GOT3 (cell line): ENCODE data around the gene SOWAHA.

Source experiments
- DNase-seq: peaks from one replicate; lab custom pipeline; 2025; ENCODE audit warnings: mixed read lengths; lab: John Stamatoyannopoulos, UW

Gene SOWAHA

GRCh38 chr5:132812781-132813598 lies at the start of gene SOWAHA:
SOWAHA (plus strand) TSS chr5:132813302; CDS start chr5:132813622, 320 bp downstream.
- no peak for DNase-seq

DNA sequence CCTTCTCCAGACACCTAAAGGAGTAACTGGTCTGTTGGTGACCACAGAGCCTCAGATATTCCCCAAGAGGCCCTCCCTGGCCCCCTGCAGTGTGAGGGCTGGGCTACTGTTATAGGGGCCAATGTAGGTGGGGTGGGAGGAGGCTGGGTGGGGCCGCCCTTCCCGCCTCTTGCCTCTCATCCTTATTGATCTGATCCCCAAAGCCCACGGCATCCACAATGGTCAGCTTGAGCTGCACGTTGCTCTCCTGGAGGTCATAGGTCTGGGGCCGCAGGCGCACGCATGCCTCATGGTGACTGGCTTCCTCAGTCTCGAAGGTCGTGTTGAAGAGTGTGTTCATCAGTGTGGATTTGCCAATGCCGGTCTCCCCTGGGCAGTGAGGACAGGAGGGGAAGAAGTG lies 49.1 kb upstream of the SOWAHA start:
- no peak for DNase-seq

DNA sequence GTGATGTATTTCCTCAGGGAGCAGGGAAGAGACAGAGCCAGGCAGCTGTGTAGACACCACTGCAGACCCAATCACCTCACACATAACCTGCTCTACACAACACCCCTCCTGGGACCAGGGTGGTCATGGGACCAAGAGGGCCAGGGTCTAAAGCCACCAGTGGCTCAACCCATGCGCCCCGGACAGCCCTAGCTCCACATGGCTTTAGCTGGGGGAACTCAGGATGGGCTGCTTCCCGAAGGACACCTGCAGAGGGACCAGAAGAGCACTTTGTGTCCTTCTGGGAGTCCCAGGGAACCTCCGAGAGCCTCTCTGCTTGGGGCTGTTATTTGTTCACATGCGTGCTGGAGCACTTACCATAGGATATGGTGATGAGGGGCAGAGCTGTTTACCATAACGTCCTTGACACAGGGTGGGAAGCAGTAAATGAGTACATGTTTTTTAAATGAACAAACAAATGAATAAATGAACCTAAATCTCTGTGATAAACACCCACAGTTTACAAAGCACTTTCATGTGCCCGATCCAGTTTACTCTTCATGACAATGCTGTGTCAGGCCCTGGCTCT lies 48.3 kb upstream of the SOWAHA start:
- DNase-seq, result no peak

DNA sequence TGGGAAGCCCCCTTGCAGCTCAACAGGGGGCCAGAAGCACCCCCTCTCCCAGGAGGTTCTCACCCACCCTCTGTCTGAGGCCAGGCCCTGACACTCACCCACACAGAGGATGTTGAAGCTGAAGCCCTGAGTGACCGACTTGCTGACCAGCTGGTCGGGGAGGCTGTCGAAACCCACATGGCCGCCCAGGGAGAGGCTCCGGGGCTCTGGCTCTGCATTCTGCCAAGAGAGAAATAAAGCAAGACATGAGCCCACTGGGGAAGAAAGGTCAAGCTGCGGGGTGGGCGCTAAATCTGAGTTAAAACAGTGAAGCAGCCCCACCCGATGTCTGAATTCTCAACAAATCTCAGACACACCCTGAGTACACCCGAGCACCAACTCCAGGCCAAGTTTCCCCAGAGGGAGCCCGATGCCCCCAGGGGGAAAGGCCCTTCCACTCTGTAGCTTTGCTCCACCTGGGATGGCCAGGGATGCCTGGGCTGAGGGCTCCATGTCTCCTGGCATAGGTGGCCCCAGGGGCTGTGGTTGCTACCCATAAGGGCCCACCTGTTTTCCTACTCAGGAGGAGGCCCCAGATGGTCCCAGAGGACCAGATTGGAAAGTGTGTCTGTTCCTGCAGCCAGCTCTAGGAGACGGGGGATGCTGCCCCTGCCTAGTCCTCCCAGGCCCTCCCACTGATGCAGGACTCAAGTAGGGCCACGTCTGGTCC lies 47.6 kb upstream of the SOWAHA start:
- DNase-seq, result no peak

DNA sequence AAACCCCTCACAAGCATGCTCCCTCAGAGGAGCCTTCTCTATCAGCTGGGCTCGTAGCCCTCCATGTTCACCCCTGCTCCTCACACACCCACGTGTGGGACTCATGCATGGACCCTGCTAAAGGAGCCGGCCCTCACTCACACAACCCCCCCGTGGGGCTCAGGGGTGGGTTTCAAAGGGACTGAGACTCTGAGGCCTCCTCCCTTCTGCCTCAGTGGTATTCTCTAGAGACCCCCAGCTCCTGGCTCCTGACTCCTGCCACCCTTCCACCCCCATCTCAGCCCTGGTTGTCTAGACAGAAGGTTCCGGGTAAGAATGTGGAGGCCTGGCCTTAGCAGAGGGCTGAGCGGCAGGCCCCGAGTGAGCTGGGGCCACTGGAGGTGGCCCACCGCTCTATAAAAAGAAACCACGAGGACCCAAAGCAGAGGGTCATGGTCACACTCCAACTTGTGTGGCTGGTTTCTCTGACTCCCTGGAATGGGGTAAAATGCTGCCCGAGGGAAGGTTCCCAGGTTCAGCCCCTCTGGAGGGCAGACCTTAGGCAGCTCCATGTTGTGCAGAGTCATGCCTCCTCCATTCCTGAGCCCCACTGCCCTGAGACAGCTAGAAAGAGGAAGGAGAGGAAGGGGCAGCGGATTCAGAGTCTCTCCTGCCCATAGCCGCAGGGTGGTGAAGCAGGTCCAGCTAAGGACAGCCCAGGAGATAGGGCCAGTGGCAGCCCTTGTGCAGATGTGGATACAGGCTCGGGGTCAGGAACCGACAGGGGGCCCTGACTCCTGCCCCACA lies 46.9 kb upstream of the SOWAHA start:
- no peak for DNase-seq

DNA sequence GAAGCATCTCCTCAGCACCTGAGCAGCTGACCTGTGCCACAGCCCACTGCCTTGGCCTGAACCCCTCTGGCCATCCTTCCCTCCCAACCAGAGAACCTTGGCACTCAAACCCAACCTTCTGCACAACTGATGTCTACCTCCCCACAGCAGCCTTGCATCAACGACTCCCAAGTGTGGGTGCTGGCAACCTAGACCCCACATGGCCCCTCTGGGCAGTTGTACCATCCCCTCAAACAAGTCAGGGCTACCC lies 46.4 kb upstream of the SOWAHA start:
- DNase-seq, result no peak

- DNase-seq, result no peak
Observed at GRCh38 chr5:132767150-132767549, 46.0 kb upstream of the SOWAHA start.

DNA sequence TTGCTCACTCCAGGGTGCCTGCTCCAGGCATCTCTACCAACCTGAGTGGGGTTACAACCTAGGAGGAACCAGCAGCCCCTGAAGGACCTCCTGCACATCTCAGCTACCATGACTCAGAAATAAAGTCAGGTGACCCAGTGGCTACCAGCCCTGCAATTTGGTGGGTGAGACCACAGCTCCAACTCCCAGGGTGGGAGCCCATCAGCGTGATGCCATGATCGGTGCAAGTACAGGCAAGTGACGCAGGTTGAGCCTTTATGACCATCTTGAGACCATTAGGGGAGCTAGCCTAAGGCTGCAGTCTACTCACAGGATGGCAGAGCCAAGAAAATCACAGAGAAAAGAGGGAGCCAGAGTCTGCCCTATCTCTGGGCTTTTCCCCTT lies 44.6 kb upstream of the SOWAHA start:
- no peak for DNase-seq

DNA sequence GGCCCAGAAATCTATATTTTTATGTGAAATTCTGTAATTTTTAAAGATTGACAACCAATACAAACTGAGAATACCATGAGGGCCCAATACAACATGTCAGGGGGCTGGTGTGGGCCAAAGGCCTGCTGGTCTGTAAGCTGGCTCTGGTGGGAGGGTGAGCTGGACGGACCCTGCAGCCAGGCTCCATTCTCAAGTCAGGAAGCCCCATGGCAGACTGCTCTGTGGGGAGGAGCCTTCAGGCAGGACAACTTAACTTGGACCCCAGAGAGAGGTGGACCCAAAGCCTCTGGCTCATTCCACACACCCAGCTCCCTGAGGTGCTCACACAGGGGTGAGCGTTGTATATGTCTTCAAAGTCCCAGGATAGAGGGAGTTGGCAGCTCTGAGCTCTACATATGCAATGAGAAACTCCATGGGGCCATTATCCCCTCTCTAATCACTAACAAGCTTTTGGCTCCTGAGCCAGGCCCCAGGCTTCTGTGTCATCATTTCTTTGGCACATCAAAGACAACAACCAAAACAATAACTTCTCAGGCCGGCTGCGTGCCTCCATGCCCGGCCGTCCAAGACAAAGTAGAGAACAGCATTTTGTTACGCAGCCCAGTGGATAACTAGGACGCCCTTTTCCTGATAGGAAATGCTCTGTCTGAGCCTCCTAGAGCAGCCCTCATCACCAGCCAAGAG lies 42.5 kb upstream of the SOWAHA start:
- DNase-seq, result no peak

DNA sequence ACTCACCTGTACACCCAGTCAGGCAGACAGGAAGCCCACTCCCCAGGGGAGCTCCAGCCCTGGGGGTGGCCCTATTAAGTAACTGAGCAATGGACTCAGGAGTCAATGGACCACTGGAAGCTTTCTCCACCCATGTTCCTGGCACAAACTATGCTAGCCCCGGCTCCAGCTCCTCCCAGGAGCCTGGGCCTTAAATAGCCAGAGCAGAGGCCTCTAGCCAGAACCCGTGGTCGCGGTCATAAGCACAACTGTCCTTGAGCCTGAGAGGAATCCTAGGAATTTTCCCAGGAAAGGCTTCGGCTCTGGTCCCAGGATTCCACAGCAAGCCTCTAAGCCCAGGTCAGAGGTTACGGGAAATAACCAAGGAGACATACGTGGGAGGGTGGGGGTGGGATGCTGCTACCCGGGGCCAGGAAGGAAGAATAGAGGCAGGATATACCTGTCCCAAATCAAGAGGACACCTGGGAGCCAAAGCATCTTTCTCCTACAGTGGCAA lies 41.6 kb upstream of the SOWAHA start:
- no peak for DNase-seq

- no peak for DNase-seq
Observed at GRCh38 chr5:132772291-132773070, 40.6 kb upstream of the SOWAHA start.

GRCh38 chr5:132773114-132773513 lies 40.0 kb upstream of the SOWAHA start:
- no peak for DNase-seq

- no peak for DNase-seq
Observed at GRCh38 chr5:132773601-132774355, 39.3 kb upstream of the SOWAHA start.

DNA sequence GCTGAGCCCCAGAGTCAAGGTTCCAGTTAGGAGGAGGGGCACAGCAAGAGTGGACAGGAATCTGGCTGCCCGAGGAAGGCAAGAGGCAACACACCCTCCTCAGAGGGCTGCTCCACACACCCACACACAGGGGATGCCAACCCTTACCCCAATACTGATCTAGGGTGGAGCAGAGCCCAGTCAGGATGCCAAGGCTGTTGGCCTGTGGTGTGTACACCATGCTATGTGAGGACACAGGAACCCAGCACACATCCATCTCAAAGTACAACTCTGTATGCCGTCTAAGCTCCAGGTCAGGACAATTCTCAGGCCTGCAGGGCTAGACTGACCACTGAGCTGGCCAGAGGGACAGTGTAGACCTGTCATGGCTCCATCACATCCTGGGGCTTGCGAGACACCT lies 38.7 kb upstream of the SOWAHA start:
- no peak for DNase-seq

DNA sequence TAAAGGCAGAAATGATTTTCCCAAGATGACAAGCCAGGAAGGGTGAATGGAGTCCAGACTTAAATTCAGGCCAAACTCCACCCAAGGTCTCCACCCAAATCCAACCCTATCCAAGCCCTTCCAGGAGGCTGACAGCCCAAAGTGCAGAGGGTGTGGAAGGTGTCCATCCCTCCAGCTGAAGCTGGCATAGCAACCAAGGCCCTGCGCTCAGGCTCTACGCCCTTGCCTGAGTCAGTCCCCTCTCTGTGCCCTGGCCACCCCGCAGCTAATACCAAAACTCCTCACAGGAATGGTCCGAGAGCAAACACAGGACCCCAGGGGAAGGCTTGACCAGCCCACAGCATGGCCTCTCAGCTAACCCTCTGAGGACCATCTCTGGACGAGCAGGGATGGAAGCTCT lies 38.2 kb upstream of the SOWAHA start:
- no peak for DNase-seq

GRCh38 chr5:132775476-132775961 lies 37.6 kb upstream of the SOWAHA start:
- DNase-seq, result no peak

- DNase-seq, result no peak
Observed at GRCh38 chr5:132776131-132776937, 36.8 kb upstream of the SOWAHA start.

DNA sequence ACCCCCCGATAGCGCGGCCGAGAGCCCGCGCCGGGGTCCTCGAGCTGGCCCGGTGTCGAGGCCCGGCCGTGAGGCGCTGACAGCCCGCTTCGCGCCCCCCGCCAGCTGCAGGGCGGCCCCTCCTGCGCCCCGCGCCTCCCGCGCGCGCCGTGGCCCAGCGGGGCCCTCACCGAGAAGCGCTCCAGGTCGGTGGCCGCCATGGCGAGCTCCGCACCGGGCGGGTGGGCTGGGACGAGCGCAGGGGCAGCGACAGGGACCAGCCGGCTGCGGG lies 36.2 kb upstream of the SOWAHA start:
- no peak for DNase-seq

DNA sequence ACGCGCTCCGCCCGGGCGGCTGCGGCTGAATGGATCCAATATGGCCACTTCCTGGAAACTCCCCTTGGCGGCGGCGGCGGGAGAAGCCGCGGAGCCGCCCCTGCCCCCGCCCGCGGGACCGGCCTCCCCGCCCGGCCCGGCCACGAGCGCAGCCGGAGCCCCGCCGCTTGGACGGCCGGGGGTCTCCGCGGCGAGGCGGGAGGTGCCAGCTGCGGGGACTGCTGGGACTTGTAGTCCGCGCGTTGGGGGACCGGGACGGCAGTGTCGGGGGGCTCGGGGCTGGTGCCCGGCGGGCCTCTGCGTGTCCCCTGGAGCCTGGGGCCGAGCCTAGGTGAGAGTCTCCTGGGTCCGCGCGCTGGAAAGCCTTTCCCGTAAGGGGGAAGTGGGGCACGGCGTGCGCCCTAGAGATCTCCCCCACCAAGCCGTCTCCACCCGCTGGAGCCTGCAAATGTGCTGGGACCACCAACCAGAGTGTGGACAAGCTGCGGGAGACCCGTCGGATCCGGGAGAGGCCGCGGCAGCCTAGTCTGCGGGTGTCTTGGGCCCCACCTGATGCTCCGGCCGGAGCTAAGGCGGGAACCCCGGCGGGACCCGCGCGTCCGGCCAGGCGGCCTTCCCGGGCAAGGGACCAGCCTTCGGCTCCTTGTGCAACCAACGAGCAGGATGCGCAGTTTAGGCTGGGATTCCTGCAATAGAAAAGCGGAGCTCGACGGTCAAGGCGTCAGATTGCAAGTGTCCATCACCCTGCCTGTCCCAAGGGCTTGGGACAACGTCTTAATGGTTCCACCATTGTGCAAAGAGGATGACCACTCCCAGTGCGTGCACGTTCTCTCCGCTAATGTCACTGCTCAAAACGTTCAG lies 35.7 kb upstream of the SOWAHA start, which contains the start of gene SEPTIN8:
SEPTIN8 (minus strand) TSS at position 31 of the 861 bp plus-strand sequence. CDS start 102 bp downstream, outside the sequence.
- DNase-seq, result no peak
